Common myeloid progenitor, CD34-positive (primary cell): ENCODE measurements around the gene BNIP5.
A peak's percentile ranks its signal among the peaks of the same experiment; 100 is the strongest.
"Not testable (repeated sequence)": the region's sequence is repeated elsewhere in the genome, so short reads cannot be mapped to it uniquely, and the experiment has no call there.

Experiments
- CTCF ChIA-PET: fragments of 350-600 bp; sonication (Branson Sonifier 250); formaldehyde crosslinking; loops from one replicate; lab custom pipeline; 2021; ENCODE audit warnings: antibody characterized with exemption; lab: Charles Lee
- POLR2A ChIA-PET: fragments of 350-600 bp; sonication (Branson Sonifier 250); formaldehyde crosslinking; loops from one replicate; lab custom pipeline; 2021; ENCODE audit warnings: antibody characterized with exemption; lab: Charles Lee
- DNase-seq, 3 donors: peaks; one replicate each; pipeline versions ENCODE4 v3.0.0 to v3.0.0-alpha.2; 2013
- H3K27ac ChIP-seq, 2 experiments: 1 replicate in 1 of 2; 2 replicates in 1 of 2; pipeline ENCODE4 v1.7.0; 2013; ENCODE audit warnings: inconsistent platforms in 2 of 2, low read length in 2 of 2, mild to moderate bottlenecking in 2 of 2, low read depth in 1 of 2, moderate library complexity in 1 of 2; ENCODE audit not compliant: severe bottlenecking in 2 of 2, insufficient read depth in 1 of 2, poor library complexity in 1 of 2
- H3K27me3 ChIP-seq, 5 experiments: replicated peaks in 2 of 5; 1 replicate in 3 of 5; 2 replicates in 2 of 5; pipeline versions ENCODE4 v1.6.1 to v1.7.0; 2013; ENCODE audit warnings: low read length in 4 of 5, mild to moderate bottlenecking in 2 of 5, moderate library complexity in 2 of 5, inconsistent platforms in 1 of 5; ENCODE audit not compliant: insufficient read depth in 5 of 5, control insufficient read depth in 4 of 5
- H3K36me3 ChIP-seq, 4 experiments: 1 replicate in 2 of 4; 2 replicates in 2 of 4; pipeline versions ENCODE4 v1.6.1 to v1.7.0; 2013; ENCODE audit warnings: low read length in 3 of 4, control low read depth in 1 of 4, mild to moderate bottlenecking in 1 of 4; ENCODE audit not compliant: control insufficient read depth in 4 of 4, insufficient read depth in 4 of 4
- H3K4me1 ChIP-seq, 4 experiments: 1 replicate in 3 of 4; 2 replicates in 1 of 4; pipeline versions ENCODE4 v1.6.1 to v1.7.1; 2013; ENCODE audit warnings: low read length in 3 of 4, mild to moderate bottlenecking in 3 of 4, control low read depth in 1 of 4, inconsistent platforms in 1 of 4, moderate library complexity in 1 of 4; ENCODE audit not compliant: control insufficient read depth in 4 of 4, insufficient read depth in 4 of 4; ENCODE audit errors: control extremely low read depth in 1 of 4
- H3K4me3 ChIP-seq, 7 experiments: 1 replicate in 4 of 7; 2 replicates in 3 of 7; pipeline versions ENCODE4 v1.5.1 to v1.7.0; 2013; ENCODE audit warnings: mild to moderate bottlenecking in 7 of 7, low read length in 6 of 7, moderate library complexity in 6 of 7, inconsistent platforms in 2 of 7, low read depth in 2 of 7, control low read depth in 1 of 7; ENCODE audit not compliant: insufficient read depth in 4 of 7, control insufficient read depth in 1 of 7; ENCODE audit errors: extremely low read depth in 1 of 7
- H3K9me3 ChIP-seq, 5 experiments: 1 replicate in 4 of 5; 2 replicates in 1 of 5; pipeline versions ENCODE4 v1.6.1 to v1.7.1; 2013; ENCODE audit warnings: low read length in 4 of 5, mild to moderate bottlenecking in 2 of 5, inconsistent platforms in 1 of 5, low read depth in 1 of 5, moderate library complexity in 1 of 5; ENCODE audit not compliant: control insufficient read depth in 4 of 5, insufficient read depth in 2 of 5; ENCODE audit errors: control extremely low read depth in 1 of 5
- WGBS: methylation state at CpG from one replicate; pipeline ENCODE4 v1.1.5; 2013; ENCODE audit not compliant: insufficient coverage; 5-methylcytosine and 5-hydroxymethylcytosine counted together

The BNIP5 gene

DNA sequence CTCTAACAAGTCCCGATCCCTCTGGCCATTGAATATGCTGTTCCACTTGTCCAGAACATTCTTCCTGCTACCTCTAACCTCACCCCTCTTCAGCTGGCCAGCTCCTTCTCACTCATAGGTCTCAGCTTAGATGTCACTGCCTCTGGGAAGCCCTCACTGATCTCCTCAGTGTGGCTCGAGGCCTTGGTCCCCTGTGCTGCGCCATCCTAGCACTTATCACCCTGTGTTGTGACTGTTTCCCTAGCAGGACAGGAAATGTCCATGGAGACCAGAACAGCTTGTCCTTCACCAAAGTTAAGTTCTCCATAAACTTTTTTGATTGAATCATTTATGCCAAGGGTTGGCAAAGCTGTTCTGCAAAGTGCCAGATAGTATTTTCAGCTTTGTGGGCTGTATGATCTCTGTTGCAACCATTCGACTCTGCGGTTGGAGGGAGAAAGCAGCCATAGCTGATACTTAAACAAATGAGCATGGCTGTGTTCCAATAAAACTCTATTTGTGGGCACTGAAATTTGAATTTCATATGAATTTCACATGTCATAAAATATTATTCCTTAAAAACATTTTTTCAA, 6.5 kb upstream of the BNIP5 start:
- ChIA-PET POLR2A (no interaction called here), CTCF (interaction anchor here (0.5 to 3.5 kb wide), 4 partner anchors 9 to 85 kb away, joined by 5 to 24 read pairs (median 6); no protein-coding TSS in a partner anchor)
- 69% methylated on average over 5 of the region's 5 CpGs for WGBS
- Histone ChIP-seq H3K27me3 (peaks cover 0 to 11% (median 5%) of the 10 kb centered on the region in 5 experiments), H3K4me1 (peaks cover 0 to 3% (median 0%) of the 10 kb centered on the region in 4 experiments), H3K27ac (no peak overlapping the region), H3K4me3 (no peak overlapping the region), H3K9me3 (no peaks in the 10 kb centered on the region), H3K36me3 (no peaks in the 10 kb centered on the region)
- no peak for DNase-seq

DNA sequence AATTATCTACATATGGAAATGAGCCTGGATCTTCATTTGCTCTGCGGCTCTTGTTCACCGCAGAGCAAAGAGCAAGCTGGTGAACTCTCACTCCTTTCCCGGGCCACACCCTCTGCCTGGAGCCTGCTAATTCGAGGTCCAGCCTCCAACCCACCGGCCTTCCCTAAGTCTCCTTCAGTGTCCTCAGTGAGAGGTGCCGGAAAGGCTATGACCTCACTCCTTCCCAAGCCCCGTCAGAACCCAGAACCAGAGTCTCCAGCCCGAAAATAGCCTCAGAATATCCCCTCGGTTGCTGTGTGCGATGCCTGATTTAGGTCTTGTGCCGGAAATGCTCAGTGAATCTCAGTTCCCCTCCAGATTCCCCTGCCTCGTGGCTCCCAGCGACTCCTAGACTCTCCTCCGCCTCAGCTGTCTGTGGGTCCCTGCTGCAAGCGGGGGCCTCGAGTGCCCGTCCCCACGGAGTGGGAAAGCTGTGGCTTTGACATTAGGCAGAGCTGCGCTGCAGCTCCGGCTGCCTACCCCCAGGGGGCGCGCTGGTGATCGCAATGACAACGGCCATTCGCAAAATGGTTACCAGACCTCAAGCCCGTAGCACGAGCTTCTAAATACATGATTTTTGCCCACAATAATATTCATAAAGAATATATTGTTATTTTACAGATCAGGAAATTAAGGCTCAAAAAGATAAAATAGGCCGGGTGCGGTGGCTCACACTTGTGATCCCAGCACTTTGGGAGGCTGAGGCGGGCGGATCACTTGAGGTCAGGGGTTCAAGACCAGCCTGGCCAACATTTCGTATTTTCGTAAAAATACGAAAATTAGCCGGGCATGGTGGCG, 4.1 kb upstream of the BNIP5 start:
- peak overlapping the region in 3 of 7 experiments; percentile 6 to 43 (median 20) for H3K4me3 ChIP-seq
- POLR2A ChIA-PET, result no interaction called here

DNA sequence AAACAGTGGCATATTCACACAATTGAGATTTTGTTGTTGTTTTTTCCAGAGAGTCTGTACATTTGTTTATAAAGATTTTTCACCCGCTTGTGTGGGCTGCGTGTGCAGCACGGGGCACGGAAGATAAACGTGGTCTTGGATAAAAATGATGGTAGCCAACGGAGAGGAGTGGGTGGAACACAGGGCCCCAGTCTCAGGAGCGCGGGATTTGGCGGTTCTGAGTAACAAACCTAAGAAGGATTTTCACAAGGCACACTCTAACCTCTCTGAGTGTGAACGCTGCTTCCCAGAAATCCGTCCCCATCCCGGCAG, 3.6 kb upstream of the BNIP5 start:
- no peak for DNase-seq
- H3K4me1 ChIP-seq, result peaks cover 0 to 3% (median 0%) of the 10 kb centered on the region in 4 experiments
- ChIA-PET POLR2A (no interaction called here), CTCF (interaction anchor here (0.9 to 3.5 kb wide), 17 partner anchors 9 to 36 kb away, joined by 3 to 24 read pairs (median 4); no protein-coding TSS in a partner anchor)
- H3K27ac ChIP-seq, result no peak overlapping the region
- no peaks in the 10 kb centered on the region for H3K36me3 ChIP-seq
- H3K27me3 ChIP-seq, result peaks cover 0 to 13% (median 6%) of the 10 kb centered on the region in 5 experiments
- 85% methylated on average over 11 of the region's 12 CpGs for WGBS
- H3K4me3 ChIP-seq, result no peak overlapping the region
- no peaks in the 10 kb centered on the region for H3K9me3 ChIP-seq

More for the DNA sequence above, 4.1 kb upstream of the BNIP5 start:
- no peaks in the 10 kb centered on the region for H3K36me3 ChIP-seq
- peak; percentile 70 to 82 (median 79) for DNase-seq
- CTCF ChIA-PET, result interaction anchor here (0.9 to 3.5 kb wide), 24 partner anchors 8 to 123 kb away, joined by 3 to 24 read pairs (median 4); no protein-coding TSS in a partner anchor
- H3K27ac ChIP-seq, result no peak overlapping the region
- H3K27me3 ChIP-seq, result peaks cover 0 to 11% (median 5%) of the 10 kb centered on the region in 5 experiments
- H3K4me1 ChIP-seq, result peaks cover 0 to 3% (median 0%) of the 10 kb centered on the region in 4 experiments
- 30% methylated on average over 28 of the region's 36 CpGs for WGBS
- no peaks in the 10 kb centered on the region for H3K9me3 ChIP-seq

DNA sequence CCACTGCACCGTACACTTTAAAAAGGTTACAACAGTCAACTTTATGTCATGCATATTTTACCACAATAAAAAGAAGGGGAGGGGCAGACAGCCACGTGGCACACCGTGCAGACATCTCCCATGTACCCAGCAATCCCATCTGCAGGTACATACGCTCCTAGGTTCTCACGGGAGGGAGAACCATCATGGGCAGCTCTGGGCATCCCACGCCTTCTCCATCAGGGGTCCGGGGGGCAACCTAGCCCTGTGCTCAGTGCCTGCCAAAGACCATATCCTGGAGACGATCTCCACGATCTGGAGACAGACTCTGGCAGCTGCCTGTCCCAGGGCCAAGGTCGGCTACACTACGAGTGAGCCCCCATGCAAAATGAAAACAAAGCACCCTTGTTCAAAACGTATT, 2.5 kb upstream of the BNIP5 start:
- Histone ChIP-seq H3K27me3 (peaks cover 0 to 21% (median 11%) of the 10 kb centered on the region in 5 experiments), H3K9me3 (no peaks in the 10 kb centered on the region), H3K4me3 (no peak overlapping the region), H3K27ac (no peak overlapping the region), H3K36me3 (no peaks in the 10 kb centered on the region), H3K4me1 (peaks cover 0 to 3% (median 1%) of the 10 kb centered on the region in 4 experiments)
- WGBS, result 97% methylated on average over 11 of the region's 12 CpGs
- ChIA-PET CTCF (interaction anchor here (1.0 kb wide), 3 partner anchors 12 to 37 kb away, joined by 3 to 4 read pairs (median 3); no protein-coding TSS in a partner anchor), POLR2A (no interaction called here)
- DNase-seq, result no peak

DNA sequence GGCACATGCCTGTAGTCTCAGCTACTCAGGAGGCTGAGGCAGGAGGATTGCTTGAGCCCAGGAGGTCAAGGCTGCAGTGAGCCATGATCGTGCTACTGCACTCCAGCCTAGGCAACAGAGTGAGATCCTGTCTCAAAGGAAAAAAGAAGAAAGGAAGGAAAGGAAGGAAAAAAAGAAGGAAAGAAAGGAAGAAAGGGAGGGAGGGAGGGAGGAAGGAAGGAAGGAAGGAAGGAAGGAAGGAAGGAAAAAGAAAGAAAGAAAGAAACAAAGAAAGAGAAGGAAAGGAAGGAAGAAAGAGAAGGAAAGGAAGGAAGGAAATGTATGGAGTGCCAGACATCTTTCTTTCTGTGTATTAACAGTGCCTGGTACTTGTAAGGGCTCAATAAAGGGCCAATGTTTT, 1.5 kb upstream of the BNIP5 start:
- H3K27ac ChIP-seq, H3K4me3 ChIP-seq, POLR2A ChIA-PET, DNase-seq, H3K36me3 ChIP-seq, H3K4me1 ChIP-seq, CTCF ChIA-PET, H3K9me3 ChIP-seq: not testable (repeated sequence)
- peaks cover 0 to 22% (median 17%) of the 10 kb centered on the region in 5 experiments for H3K27me3 ChIP-seq
- WGBS, result 100% methylated on average over 1 of the region's 1 CpG

DNA sequence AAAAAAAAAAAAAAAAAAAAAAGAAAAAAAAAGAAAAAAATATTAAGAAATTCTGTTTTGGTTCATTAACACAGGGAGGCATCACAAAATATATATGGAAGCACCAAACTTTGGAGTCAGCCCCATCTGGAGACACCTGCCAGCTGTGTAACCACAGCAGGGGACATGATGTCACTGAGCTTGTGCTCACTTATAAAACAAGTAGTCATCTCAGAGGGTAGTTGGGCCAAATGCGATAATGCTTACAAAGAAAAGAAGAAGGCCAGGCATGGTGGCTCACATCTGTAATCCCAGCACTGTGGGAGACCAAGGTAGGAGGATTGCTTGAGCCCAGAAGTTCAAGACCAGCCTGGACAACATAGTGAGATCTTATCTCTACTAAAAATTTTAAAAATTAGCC, 1.1 kb upstream of the BNIP5 start:
- H3K27ac ChIP-seq, result no peak overlapping the region
- peaks cover 0 to 22% (median 19%) of the 10 kb centered on the region in 5 experiments for H3K27me3 ChIP-seq
- H3K36me3 ChIP-seq, result no peaks in the 10 kb centered on the region
- H3K4me3 ChIP-seq, result no peak overlapping the region
- CTCF ChIA-PET, result interaction anchor here (0.6 to 1.3 kb wide), 2 partner anchors 24 to 31 kb away, joined by 3 read pairs; no protein-coding TSS in a partner anchor
- H3K4me1 ChIP-seq, result peaks cover 0 to 5% (median 1%) of the 10 kb centered on the region in 4 experiments
- no peaks in the 10 kb centered on the region for H3K9me3 ChIP-seq
- peak; percentile 36 to 81 (median 68) for DNase-seq
- POLR2A ChIA-PET, result no interaction called here
- WGBS, result no CpG with 5 or more reads among the region's 1 CpG
